Measurements from ENCODE around the gene CNR1. TPM values are rescaled to one million over a fixed set of nuclear protein-coding genes. Genes with fewer than 3 reads are reported as not detected.

Gene CNR1
- total RNA-seq, 1 donor: under 0.01 TPM

DNA sequence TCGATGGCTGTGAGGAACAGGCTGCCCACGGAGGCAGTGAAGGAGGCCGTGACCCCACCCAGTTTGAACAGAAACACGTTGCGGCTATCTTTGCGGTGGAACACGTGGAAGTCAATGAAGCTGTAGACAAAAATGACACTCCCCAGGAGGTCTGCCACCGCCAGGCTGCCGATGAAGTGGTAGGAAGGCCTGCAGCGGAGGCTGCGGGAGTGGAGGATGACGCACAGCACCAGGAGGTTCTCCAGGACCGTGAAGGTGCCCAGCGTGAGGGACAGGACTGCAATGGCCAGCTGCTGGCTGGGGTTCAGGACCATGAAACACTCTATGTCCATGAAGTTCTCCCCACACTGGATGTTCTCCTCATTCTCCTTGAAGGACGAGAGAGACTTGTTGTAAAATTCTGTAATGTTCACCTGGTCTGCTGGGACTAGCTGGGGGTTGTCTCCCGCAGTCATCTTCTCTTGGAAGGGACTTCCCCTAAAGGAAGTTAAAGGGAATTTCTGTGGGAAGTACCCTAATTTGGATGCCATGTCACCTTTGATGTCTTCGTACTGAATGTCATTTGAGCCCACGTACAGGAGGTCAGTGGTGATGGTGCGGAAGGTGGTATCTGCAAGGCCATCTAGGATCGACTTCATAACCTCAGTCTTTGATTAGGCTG lies 21.4 kb downstream of the CNR1 start:
- DNase-seq (ENCODE audit: low read depth in 2 of 3, low spot score in 2 of 3): no peak

GRCh38 chr6:88143421-88144157 lies 22.6 kb downstream of the CNR1 start:
- DNase-seq (ENCODE audit: low read depth in 2 of 3, low spot score in 2 of 3): no peak

GRCh38 chr6:88142297-88142668 lies 23.9 kb downstream of the CNR1 start:
- DNase-seq (ENCODE audit: low read depth in 2 of 3, low spot score in 2 of 3): no peak

GRCh38 chr6:88141561-88142296 lies 24.4 kb downstream of the CNR1 start:
- no peak for DNase-seq (ENCODE audit: low read depth in 2 of 3, low spot score in 2 of 3)

DNA sequence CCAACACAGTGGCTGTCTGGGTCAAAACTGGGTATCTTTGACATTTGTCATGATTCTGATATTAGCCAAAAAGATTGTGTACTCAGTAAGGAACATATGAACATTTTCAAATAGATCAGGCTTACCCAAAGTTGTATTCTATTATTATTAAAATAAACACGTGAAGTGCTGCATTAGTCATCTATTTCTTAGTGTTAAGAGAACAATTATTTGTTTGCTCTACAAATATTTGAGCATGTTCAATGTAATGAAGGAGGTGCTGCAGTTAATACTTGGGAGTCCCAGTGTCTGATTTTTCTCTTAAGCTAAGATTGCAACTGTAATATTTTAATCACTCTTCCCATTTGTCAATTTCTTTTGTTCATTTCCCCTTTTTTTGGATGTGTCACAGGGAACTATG lies 28.2 kb downstream of the CNR1 start:
- DNase-seq (ENCODE audit: low read depth in 2 of 3, low spot score in 2 of 3): no peak

GRCh38 chr6:88135578-88136114 lies 30.5 kb downstream of the CNR1 start:
- DNase-seq (ENCODE audit: low read depth in 2 of 3, low spot score in 2 of 3): no peak

DNA sequence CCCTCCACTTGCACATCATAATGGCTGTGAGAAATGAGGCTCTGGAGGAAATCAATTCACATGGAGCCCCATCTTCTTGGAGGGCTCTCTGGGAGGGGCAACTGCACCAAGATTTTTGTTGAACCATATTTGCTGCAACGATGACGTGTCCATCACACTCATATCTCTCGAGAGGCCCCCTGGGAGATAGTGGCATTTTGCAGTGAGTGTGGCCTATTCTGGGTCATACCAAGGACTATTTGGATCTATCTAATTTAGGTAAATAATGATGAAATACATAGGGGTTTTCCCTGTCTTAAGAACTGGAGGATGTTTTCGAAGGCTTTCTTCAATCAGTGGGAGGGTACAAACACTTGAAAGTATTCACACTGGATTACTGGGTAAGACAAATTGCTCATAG lies 31.6 kb downstream of the CNR1 start:
- no peak for DNase-seq (ENCODE audit: low read depth in 2 of 3, low spot score in 2 of 3)

- DNase-seq (ENCODE audit: low read depth in 2 of 3, low spot score in 2 of 3): no peak
Measured at GRCh38 chr6:88133718-88134117, 32.4 kb downstream of the CNR1 start.

DNA sequence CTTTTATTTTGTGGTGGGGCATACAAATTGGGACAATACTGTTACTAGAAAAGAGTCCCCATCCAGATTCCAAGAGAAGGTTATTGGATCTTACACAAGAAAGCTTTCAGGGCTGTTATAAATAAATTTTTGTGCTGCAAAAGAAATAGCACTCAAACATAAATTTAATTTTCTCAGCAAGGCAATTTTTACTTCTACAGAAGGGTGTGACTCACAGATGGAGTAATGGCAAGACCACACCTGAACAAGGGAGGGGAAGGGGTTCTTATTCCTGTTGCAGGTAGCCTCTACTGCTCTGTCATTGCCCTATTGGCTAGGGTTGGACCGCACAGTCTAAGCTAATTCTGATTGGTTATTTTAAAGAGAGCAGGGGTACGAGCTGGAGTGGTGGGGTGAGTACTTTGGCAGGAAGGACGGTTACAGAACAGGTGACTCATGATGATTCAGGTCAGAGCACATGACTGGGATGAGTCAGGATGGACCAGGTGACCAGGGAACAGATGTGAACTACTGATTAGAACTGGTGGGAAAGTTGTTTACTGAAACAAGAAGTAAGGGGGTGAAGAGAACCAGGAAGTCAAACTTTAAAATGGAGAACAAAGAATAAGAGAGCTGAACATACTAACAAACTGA lies 41.1 kb downstream of the CNR1 start:
- DNase-seq (ENCODE audit: low read depth in 2 of 3, low spot score in 2 of 3): no peak

DNA sequence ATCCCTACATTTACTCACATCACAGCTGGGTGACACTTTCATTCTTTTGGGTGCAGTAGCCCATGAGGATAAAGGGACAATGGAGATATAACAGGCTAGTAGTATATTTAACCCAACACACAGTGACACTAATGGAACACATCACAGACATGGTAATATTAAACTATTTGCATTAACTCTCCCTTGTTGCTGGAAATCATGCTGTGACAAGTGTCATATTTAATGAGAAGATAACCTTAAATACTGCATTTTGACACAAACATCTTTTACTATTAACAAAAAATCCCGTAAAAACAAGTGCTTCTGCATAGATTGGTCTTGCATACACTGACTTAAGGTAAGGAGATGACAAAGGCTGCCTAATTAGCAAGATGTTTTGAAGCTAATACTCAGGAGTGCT lies 45.5 kb downstream of the CNR1 start:
- no peak for DNase-seq (ENCODE audit: low read depth in 2 of 3, low spot score in 2 of 3)

DNA sequence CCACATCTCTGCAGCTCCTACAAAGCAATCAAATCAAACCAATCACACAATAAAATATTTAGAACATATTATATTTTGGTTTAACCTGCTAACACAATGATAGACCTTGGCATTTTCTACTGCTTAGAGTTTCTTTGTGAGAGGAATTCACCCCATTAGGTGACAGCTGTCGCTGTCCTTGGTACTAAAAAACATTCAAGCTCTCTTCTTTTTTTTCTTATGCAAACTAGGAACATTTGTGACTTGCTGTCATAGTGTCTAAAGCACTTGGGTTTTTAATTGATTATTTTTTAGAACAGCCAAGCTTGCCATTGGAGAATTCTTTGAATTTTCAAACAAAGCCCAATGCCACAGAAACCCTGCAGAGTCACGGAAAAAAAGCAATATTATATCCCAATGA lies 46.4 kb downstream of the CNR1 start:
- DNase-seq (ENCODE audit: low read depth in 2 of 3, low spot score in 2 of 3): peak in 1 of 3 donors; percentile 22

GRCh38 chr6:88116276-88116675 lies 49.9 kb downstream of the CNR1 start:
- no peak for DNase-seq (ENCODE audit: low read depth in 2 of 3, low spot score in 2 of 3)

DNA sequence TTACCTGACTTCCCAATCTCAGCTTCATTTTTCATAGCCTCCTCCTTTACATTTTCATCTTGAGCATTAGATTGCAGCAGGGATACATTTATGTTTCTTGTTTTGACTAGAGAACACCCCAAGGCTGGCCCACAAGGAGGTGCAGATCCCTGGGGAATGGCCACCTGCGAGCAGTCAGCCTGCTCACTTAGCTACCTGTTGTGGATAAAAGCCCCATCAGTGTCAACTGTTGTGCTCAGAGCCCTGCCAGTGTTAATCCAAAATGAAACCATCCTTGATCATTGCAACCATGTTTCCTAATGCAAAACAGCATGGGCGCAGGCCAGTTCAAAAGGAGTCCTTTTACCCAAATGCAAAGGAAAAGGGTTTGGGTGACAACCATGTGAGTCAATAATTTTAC lies 50.8 kb downstream of the CNR1 start:
- DNase-seq (ENCODE audit: low read depth in 2 of 3, low spot score in 2 of 3): no peak

DNA sequence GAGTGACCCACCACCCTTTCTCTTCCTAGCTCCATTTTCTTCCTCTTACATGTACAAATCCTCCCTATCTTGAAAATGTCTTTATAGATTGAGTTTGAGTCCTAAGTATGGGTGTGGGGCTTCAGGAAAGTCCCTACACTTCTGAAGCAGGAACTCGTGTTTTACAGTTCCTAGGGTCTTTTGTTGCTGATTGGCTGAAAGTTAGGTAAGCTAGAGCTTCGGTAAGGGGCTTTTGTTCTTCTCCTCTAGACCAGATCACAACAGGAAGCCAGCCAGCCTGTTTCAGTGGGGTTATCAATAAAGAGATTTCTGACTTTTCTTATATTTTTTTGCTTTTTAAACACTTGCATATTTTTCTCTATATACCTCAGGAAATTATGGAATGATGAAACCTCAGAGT lies 51.3 kb downstream of the CNR1 start:
- DNase-seq (ENCODE audit: low read depth in 2 of 3, low spot score in 2 of 3): no peak

- no peak for DNase-seq (ENCODE audit: low read depth in 2 of 3, low spot score in 2 of 3)
Measured at GRCh38 chr6:88111991-88112390, 54.2 kb downstream of the CNR1 start.

DNA sequence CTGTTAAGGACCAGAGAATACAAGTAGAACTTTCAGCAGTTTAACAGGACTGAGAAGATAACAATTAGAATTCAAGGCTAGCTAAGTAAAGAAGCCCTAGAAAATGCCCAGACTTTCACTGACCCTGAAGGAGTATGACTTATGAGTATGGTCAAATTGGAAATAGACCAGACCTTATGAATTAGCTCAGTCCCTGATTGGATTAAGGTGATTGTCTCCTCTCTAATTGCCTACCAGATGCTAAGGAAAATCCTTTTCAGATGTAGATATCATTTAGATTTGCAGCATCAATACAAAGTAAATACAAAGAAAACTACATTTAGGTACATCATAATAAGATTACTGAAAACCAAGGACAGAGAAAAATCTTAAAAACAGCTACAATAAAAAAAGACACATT lies 58.9 kb downstream of the CNR1 start:
- DNase-seq (ENCODE audit: low read depth in 2 of 3, low spot score in 2 of 3): no peak

- DNase-seq (ENCODE audit: low read depth in 2 of 3, low spot score in 2 of 3): no peak
Measured at GRCh38 chr6:88105741-88106340, 60.3 kb downstream of the CNR1 start.
